ENCODE measurements around the gene CLCN3. TPM values are rescaled to one million over a fixed set of nuclear protein-coding genes. Genes with fewer than 3 reads are reported as not detected.
A peak's percentile ranks its signal among the peaks of the same experiment; 100 is the strongest.

Gene CLCN3
- total and polyA plus RNA-seq, 2 of the 13 experiments (the other 11 are each of a cell fraction or from before 2014, with no cell fraction given) = 13.6 to 23.7 TPM

DNA sequence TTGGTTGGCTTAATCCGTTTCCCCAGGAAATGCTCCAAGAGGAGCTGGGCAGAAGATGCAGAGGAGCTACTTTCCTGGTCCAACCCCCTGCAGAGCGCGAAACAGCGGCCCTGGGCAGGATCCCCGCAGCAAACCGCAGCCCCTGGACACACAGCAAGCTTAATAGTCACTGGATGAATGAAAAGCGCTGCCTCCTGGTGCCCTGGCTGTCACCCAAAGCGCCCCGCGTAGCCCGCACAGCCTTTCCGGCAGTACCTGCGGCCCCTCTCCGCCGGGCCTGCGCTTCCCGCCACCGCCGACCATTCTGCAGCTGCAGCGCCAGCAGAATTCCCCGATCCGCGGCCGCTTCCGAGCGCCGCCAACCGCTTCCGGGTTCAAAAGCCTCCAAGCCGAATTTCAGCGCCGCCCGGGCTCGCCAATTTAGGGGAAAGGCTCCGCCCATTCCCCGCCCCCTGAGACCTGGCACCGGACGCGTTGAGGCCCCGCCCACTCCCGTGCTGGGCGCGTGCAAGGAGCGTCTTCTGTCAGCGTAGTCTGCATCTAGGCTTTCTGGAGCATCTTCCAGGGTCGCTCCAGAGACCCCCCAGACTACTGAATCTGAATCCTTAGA lies 137.3 kb downstream of the CLCN3 start, which contains the start of gene HPF1 (continued):
- TF ChIP-seq, protein P1, sequence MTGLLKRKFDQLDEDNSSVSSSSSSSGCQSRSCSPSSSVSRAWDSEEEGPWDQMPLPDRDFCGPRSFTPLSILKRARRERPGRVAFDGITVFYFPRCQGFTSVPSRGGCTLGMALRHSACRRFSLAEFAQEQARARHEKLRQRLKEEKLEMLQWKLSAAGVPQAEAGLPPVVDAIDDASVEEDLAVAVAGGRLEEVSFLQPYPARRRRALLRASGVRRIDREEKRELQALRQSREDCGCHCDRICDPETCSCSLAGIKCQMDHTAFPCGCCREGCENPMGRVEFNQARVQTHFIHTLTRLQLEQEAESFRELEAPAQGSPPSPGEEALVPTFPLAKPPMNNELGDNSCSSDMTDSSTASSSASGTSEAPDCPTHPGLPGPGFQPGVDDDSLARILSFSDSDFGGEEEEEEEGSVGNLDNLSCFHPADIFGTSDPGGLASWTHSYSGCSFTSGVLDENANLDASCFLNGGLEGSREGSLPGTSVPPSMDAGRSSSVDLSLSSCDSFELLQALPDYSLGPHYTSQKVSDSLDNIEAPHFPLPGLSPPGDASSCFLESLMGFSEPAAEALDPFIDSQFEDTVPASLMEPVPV (CRISPR knock-in tag; IDR thresholded peaks at IDR 0.05) = peak; percentile 59; the same call in 1 of the 2 replicates
- TF ChIP-seq ZNF644 (CRISPR knock-in tag; IDR thresholded peaks at IDR 0.05; ENCODE audit: low read depth) (no peak), ZNF589 (CRISPR knock-in tag; conservative IDR thresholded peaks at IDR 0.05) (no peak), PHF20 (CRISPR knock-in tag; IDR thresholded peaks at IDR 0.05) (peak; percentile 72), ZNF501 (CRISPR knock-in tag; IDR thresholded peaks at IDR 0.05) (peak; percentile 63; the same call in 1 of the 2 replicates), BORCS8-MEF2B (CRISPR knock-in tag; IDR thresholded peaks at IDR 0.05) (peak; percentile 42; the same call in 1 of the 2 replicates), POLR2A (IDR thresholded peaks at IDR 0.05; ENCODE audit: insufficient read depth in 1 of 2, low read depth in 2 of 2, low read length in 2 of 2) (peak; percentile 37 to 60; a peak in 3 of 4 replicates), MIXL1 (CRISPR knock-in tag; IDR thresholded peaks at IDR 0.05) (no peak), ATF1 (CRISPR knock-in tag; IDR thresholded peaks at IDR 0.05) (no peak), HOXA3 (CRISPR knock-in tag; IDR thresholded peaks at IDR 0.05) (peak; percentile 63; the same call in 1 of the 2 replicates), KDM6A (CRISPR knock-in tag; IDR thresholded peaks at IDR 0.05; ENCODE audit: low read depth) (no peak), ZFP36L2 (CRISPR knock-in tag; IDR thresholded peaks at IDR 0.05) (no peak), ZNF317 (CRISPR knock-in tag; IDR thresholded peaks at IDR 0.05) (peak; percentile 34; the same call in 1 of the 2 replicates), XBP1 (CRISPR knock-in tag; IDR thresholded peaks at IDR 0.05) (no peak), ZSCAN29 (CRISPR knock-in tag; conservative IDR thresholded peaks at IDR 0.05) (no peak), NONO (IDR thresholded peaks at IDR 0.05) (no peak), NONO (CRISPR knock-in tag; conservative IDR thresholded peaks at IDR 0.05) (peak; percentile 42; the same call in 1 of the 2 replicates), DPF2 (CRISPR knock-in tag; IDR thresholded peaks at IDR 0.05; ENCODE audit: borderline replicate concordance, low read depth) (no peak), HMGA1 (CRISPR knock-in tag; conservative IDR thresholded peaks at IDR 0.05) (no peak), RFXANK (CRISPR knock-in tag; IDR thresholded peaks at IDR 0.05) (no peak), ZNF12 (CRISPR knock-in tag; IDR thresholded peaks at IDR 0.05) (0 out of 2 replicates have a peak, but pooled peaks have one; percentile 9), HOXA9 (CRISPR knock-in tag; IDR thresholded peaks at IDR 0.05; ENCODE audit: borderline replicate concordance) (no peak), RNF2 (conservative IDR thresholded peaks at IDR 0.05; ENCODE audit: low read depth) (no peak), ZNF562 (CRISPR knock-in tag; IDR thresholded peaks at IDR 0.05; ENCODE audit: borderline replicate concordance) (no peak), TP53 (CRISPR knock-in tag; conservative IDR thresholded peaks at IDR 0.05) (no peak), ZNF160 (CRISPR knock-in tag; IDR thresholded peaks at IDR 0.05) (0 out of 2 replicates have a peak, but pooled peaks have one; percentile 24), ARNTL (CRISPR knock-in tag; IDR thresholded peaks at IDR 0.05) (peak; percentile 78), ZNF549 (CRISPR knock-in tag; IDR thresholded peaks at IDR 0.05) (no peak), PHF21A (CRISPR knock-in tag; IDR thresholded peaks at IDR 0.05) (peak; percentile 45; the same call in 1 of the 2 replicates), SAP130 (CRISPR knock-in tag; IDR thresholded peaks at IDR 0.05; ENCODE audit: low read depth) (peak; percentile 81), ZNF746 (CRISPR knock-in tag; IDR thresholded peaks at IDR 0.05) (no peak)
- TF ChIP-seq, protein P2, sequence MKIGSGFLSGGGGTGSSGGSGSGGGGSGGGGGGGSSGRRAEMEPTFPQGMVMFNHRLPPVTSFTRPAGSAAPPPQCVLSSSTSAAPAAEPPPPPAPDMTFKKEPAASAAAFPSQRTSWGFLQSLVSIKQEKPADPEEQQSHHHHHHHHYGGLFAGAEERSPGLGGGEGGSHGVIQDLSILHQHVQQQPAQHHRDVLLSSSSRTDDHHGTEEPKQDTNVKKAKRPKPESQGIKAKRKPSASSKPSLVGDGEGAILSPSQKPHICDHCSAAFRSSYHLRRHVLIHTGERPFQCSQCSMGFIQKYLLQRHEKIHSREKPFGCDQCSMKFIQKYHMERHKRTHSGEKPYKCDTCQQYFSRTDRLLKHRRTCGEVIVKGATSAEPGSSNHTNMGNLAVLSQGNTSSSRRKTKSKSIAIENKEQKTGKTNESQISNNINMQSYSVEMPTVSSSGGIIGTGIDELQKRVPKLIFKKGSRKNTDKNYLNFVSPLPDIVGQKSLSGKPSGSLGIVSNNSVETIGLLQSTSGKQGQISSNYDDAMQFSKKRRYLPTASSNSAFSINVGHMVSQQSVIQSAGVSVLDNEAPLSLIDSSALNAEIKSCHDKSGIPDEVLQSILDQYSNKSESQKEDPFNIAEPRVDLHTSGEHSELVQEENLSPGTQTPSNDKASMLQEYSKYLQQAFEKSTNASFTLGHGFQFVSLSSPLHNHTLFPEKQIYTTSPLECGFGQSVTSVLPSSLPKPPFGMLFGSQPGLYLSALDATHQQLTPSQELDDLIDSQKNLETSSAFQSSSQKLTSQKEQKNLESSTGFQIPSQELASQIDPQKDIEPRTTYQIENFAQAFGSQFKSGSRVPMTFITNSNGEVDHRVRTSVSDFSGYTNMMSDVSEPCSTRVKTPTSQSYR (CRISPR knock-in tag; IDR thresholded peaks at IDR 0.05; ENCODE audit: borderline replicate concordance) = no peak

Data from HepG2 (cell line).